ENCODE measurements around the gene SORCS2. TPM values are rescaled to one million over a fixed set of nuclear protein-coding genes. Genes with fewer than 3 reads are reported as not detected.

The SORCS2 gene
- total and polyA plus RNA-seq, 2 of the 13 experiments (the other 11 are each of a cell fraction or from before 2014, with no cell fraction given) = 0.82 to 1.0 TPM

DNA sequence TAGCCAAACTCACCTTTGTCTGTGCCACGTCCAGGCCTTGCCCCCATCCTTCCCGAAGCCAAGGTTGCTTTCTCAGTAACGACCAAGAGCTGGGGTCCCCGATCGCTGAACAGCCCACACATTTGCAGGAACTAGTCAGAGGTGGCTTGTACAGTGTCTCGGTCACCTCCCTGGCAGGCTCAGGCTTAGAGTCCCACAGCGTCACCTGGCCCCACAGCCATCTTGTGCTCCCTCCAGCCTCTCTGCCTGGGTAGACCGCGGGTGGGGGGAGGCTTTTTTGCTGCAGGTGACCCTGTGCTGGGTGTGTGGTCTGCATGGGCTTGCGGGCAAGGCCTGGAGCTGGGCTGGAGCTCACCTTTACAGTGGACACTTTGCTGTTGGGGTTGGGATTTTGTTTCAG, 182.2 kb downstream of the SORCS2 start:
- H3K4me3 ChIP-seq (replicated peaks in 1 of 3; ENCODE audit: insufficient read depth in 1 of 3, low read depth in 2 of 3, low read length in 3 of 3) = no peak overlapping the region
- ChIA-PET CTCF (ENCODE audit: low intra/inter-chr PET ratio, low total read pairs) (no interaction called here), POLR2A (no interaction called here)
- no peak for ATAC-seq
- in situ Hi-C loops (cut with HindIII; ENCODE audit: extremely low pct_ligation_motif_present, low pct_unique_long_range_greater_than_20kb) = no loop called here
- no peaks in the 10 kb centered on the region for H3K4me1 ChIP-seq (ENCODE audit: insufficient read depth, low read length)
- no peak overlapping the region for H3K9ac ChIP-seq (ENCODE audit: insufficient read depth, low read depth, low read length)
- H3K36me3 ChIP-seq (replicated peaks in 1 of 2; ENCODE audit: control insufficient read depth in 1 of 2, insufficient read depth in 2 of 2, low read length in 2 of 2) = no peaks in the 10 kb centered on the region
- H3K27ac ChIP-seq (ENCODE audit: extremely low read length, insufficient read depth, low read length) = no peak overlapping the region
- TF ChIP-seq, protein P1, sequence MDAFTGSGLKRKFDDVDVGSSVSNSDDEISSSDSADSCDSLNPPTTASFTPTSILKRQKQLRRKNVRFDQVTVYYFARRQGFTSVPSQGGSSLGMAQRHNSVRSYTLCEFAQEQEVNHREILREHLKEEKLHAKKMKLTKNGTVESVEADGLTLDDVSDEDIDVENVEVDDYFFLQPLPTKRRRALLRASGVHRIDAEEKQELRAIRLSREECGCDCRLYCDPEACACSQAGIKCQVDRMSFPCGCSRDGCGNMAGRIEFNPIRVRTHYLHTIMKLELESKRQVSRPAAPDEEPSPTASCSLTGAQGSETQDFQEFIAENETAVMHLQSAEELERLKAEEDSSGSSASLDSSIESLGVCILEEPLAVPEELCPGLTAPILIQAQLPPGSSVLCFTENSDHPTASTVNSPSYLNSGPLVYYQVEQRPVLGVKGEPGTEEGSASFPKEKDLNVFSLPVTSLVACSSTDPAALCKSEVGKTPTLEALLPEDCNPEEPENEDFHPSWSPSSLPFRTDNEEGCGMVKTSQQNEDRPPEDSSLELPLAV (CRISPR knock-in tag; conservative IDR thresholded peaks at IDR 0.05; ENCODE audit: low read depth) = no peak
- TF ChIP-seq GATAD2A (CRISPR knock-in tag; IDR thresholded peaks at IDR 0.05) (no peak), GATA4 (IDR thresholded peaks at IDR 0.05; ENCODE audit: borderline replicate concordance, low read depth) (no peak), ASH2L (IDR thresholded peaks at IDR 0.05; ENCODE audit: insufficient read length, low read depth, low read length) (no peak), HHEX (CRISPR knock-in tag; IDR thresholded peaks at IDR 0.05) (no peak), KAT2B (IDR thresholded peaks at IDR 0.05; ENCODE audit: borderline replicate concordance, low read depth, low read length) (no peak), FIP1L1 (IDR thresholded peaks at IDR 0.05; ENCODE audit: borderline replicate concordance, insufficient read depth, low read depth, low read length) (no peak), NR3C1 (CRISPR knock-in tag; IDR thresholded peaks at IDR 0.05) (no peak), ZNF788 (CRISPR knock-in tag; IDR thresholded peaks at IDR 0.05; ENCODE audit: borderline replicate concordance) (no peak), ZNF570 (CRISPR knock-in tag; IDR thresholded peaks at IDR 0.05; ENCODE audit: borderline replicate concordance) (no peak), CHD4 (IDR thresholded peaks at IDR 0.05; ENCODE audit: borderline replicate concordance, low read length) (no peak)
- TF ChIP-seq, protein P2, sequence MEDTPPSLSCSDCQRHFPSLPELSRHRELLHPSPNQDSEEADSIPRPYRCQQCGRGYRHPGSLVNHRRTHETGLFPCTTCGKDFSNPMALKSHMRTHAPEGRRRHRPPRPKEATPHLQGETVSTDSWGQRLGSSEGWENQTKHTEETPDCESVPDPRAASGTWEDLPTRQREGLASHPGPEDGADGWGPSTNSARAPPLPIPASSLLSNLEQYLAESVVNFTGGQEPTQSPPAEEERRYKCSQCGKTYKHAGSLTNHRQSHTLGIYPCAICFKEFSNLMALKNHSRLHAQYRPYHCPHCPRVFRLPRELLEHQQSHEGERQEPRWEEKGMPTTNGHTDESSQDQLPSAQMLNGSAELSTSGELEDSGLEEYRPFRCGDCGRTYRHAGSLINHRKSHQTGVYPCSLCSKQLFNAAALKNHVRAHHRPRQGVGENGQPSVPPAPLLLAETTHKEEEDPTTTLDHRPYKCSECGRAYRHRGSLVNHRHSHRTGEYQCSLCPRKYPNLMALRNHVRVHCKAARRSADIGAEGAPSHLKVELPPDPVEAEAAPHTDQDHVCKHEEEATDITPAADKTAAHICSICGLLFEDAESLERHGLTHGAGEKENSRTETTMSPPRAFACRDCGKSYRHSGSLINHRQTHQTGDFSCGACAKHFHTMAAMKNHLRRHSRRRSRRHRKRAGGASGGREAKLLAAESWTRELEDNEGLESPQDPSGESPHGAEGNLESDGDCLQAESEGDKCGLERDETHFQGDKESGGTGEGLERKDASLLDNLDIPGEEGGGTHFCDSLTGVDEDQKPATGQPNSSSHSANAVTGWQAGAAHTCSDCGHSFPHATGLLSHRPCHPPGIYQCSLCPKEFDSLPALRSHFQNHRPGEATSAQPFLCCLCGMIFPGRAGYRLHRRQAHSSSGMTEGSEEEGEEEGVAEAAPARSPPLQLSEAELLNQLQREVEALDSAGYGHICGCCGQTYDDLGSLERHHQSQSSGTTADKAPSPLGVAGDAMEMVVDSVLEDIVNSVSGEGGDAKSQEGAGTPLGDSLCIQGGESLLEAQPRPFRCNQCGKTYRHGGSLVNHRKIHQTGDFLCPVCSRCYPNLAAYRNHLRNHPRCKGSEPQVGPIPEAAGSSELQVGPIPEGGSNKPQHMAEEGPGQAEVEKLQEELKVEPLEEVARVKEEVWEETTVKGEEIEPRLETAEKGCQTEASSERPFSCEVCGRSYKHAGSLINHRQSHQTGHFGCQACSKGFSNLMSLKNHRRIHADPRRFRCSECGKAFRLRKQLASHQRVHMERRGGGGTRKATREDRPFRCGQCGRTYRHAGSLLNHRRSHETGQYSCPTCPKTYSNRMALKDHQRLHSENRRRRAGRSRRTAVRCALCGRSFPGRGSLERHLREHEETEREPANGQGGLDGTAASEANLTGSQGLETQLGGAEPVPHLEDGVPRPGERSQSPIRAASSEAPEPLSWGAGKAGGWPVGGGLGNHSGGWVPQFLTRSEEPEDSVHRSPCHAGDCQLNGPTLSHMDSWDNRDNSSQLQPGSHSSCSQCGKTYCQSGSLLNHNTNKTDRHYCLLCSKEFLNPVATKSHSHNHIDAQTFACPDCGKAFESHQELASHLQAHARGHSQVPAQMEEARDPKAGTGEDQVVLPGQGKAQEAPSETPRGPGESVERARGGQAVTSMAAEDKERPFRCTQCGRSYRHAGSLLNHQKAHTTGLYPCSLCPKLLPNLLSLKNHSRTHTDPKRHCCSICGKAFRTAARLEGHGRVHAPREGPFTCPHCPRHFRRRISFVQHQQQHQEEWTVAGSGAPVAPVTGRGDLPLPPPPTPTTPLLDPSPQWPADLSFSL (CRISPR knock-in tag; IDR thresholded peaks at IDR 0.05) = no peak
- TF ChIP-seq, protein P3, sequence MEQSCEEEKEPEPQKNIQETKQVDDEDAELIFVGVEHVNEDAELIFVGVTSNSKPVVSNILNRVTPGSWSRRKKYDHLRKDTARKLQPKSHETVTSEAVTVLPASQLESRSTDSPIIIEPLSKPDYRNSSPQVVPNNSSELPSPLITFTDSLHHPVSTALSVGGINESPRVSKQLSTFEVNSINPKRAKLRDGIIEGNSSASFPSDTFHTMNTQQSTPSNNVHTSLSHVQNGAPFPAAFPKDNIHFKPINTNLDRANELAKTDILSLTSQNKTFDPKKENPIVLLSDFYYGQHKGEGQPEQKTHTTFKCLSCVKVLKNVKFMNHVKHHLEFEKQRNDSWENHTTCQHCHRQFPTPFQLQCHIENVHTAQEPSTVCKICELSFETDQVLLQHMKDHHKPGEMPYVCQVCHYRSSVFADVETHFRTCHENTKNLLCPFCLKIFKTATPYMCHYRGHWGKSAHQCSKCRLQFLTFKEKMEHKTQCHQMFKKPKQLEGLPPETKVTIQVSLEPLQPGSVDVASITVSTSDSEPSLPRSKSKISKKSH (CRISPR knock-in tag; IDR thresholded peaks at IDR 0.05; ENCODE audit: borderline replicate concordance) = no peak
- 31% methylated on average over 7 of the region's 10 CpGs for WGBS (ENCODE audit: low lambda C conversion rate)
- no peak overlapping the region for H3K4me2 ChIP-seq (ENCODE audit: low read depth, low read length)
- H2AFZ ChIP-seq (ENCODE audit: low read length) = no peak overlapping the region
- peaks cover 0 to 39% of the 10 kb centered on the region in 2 experiments; a peak in 3 of 5 replicates for H3K27me3 ChIP-seq (ENCODE audit: control insufficient read depth in 1 of 2, insufficient read depth in 2 of 2, low read length in 2 of 2)
- FAIRE-seq = no peak
- intact Hi-C loops (cut with micrococcal nuclease; ENCODE audit: unreplicated experiment) = no loop called here
- DNase-seq (ENCODE audit: low spot score) = no peak
- BruUV-seq (replicated peaks) = no TSS peak
- H3K9me3 ChIP-seq (ENCODE audit: low read length) = no peaks in the 10 kb centered on the region
- H3K79me2 ChIP-seq (ENCODE audit: insufficient read depth, low read length) = no peaks in the 10 kb centered on the region
- H4K20me1 ChIP-seq (ENCODE audit: insufficient read depth, low read length) = no peaks in the 10 kb centered on the region
